ENCODE measurements around the gene AKAP13. TPM values are rescaled to one million over a fixed set of nuclear protein-coding genes. Genes with fewer than 3 reads are reported as not detected.

AKAP13 gene
- polyA plus RNA-seq, 2 of the 4 experiments (the other 2 are of a cell fraction), result 20.4 to 28.8 TPM

GRCh38 chr15:85530079-85530478 lies 149.7 kb downstream of the AKAP13 start:
- FAIRE-seq (no peak), DNase-seq (ENCODE audit: low read depth in 1 of 2, low spot score in 1 of 2) (no peak), ATAC-seq (no peak)
- peaks cover 6% of the 10 kb centered on the region; the same call in 1 of the 3 replicates for H3K4me1 ChIP-seq
- H3K4me2 ChIP-seq, result no peak overlapping the region
- H3K4me3 ChIP-seq, result no peak overlapping the region
- ChIA-PET CTCF (no interaction called here), POLR2A (no interaction called here)
- TF ChIP-seq KDM5A (IDR thresholded peaks at IDR 0.05), result no peak
- TF ChIP-seq HOXB13 (CRISPR knock-in tag; IDR thresholded peaks at IDR 0.05; ENCODE audit: low read depth), result no peak
- TF ChIP-seq ZSCAN20 (CRISPR knock-in tag; IDR thresholded peaks at IDR 0.05), result no peak
- TF ChIP-seq KDM1A (IDR thresholded peaks at IDR 0.05; ENCODE audit: low read depth), result no peak
- no peak for TF ChIP-seq POLR2A (IDR thresholded peaks at IDR 0.05; ENCODE audit: low read length)
- no peak for TF ChIP-seq MAFK (IDR thresholded peaks at IDR 0.05; ENCODE audit: partially characterized antibody)
- TF ChIP-seq ZNF302 (CRISPR knock-in tag; IDR thresholded peaks at IDR 0.05), result no peak
- no peak for TF ChIP-seq ZC3H11A (IDR thresholded peaks at IDR 0.05)
- TF ChIP-seq HES2 (IDR thresholded peaks at IDR 0.05), result no peak
- no peak for TF ChIP-seq BCL3 (IDR thresholded peaks at IDR 0.05)
- no peak for TF ChIP-seq PBX3 (IDR thresholded peaks at IDR 0.05)
- TF ChIP-seq FOSB (CRISPR knock-in tag; IDR thresholded peaks at IDR 0.05), result no peak
- TF ChIP-seq BHLHE40 (IDR thresholded peaks at IDR 0.05; ENCODE audit: low read depth, low read length), result no peak
- TF ChIP-seq GATA3 (IDR thresholded peaks at IDR 0.05; ENCODE audit: borderline replicate concordance), result no peak
- no peak for TF ChIP-seq CEBPB (IDR thresholded peaks at IDR 0.05)
- TF ChIP-seq TFCP2L1 (CRISPR knock-in tag; IDR thresholded peaks at IDR 0.05), result no peak
- no peak for TF ChIP-seq CBX2 (IDR thresholded peaks at IDR 0.05; ENCODE audit: borderline replicate concordance, low read depth)
- no peak for TF ChIP-seq CHD4 (IDR thresholded peaks at IDR 0.05; ENCODE audit: borderline replicate concordance)
- TF ChIP-seq ESRRA (IDR thresholded peaks at IDR 0.05; ENCODE audit: borderline replicate concordance, low read length), result no peak
- no peak overlapping the region for H3K27ac ChIP-seq
- WGBS (ENCODE audit: missing lambda C conversion rate), result 66% methylated on average over 7 of the region's 7 CpGs
- no peaks in the 10 kb centered on the region for H3K9me3 ChIP-seq

GRCh38 chr15:85531083-85531482 lies 150.7 kb downstream of the AKAP13 start:
- ATAC-seq, result no peak

More at GRCh38 chr15:85531083-85531482, 150.7 kb downstream of the AKAP13 start:
- Histone ChIP-seq H3K9me3 (no peaks in the 10 kb centered on the region), H3K4me1 (no peaks in the 10 kb centered on the region; the same call in 2 of the 3 replicates), H3K27ac (no peak overlapping the region), H3K4me3 (no peak overlapping the region), H3K4me2 (no peak overlapping the region)
- DNase-seq (ENCODE audit: low read depth in 1 of 2, low spot score in 1 of 2) (no peak), FAIRE-seq (no peak)
- TF ChIP-seq ZSCAN20 (CRISPR knock-in tag; IDR thresholded peaks at IDR 0.05), result no peak
- TF ChIP-seq CBX8 (IDR thresholded peaks at IDR 0.05), result no peak
- no peak for TF ChIP-seq RNF2 (IDR thresholded peaks at IDR 0.05; ENCODE audit: borderline replicate concordance, low read depth)
- no peak for TF ChIP-seq JUN (IDR thresholded peaks at IDR 0.05)
- TF ChIP-seq ZC3H11A (IDR thresholded peaks at IDR 0.05), result no peak
- no peak for TF ChIP-seq MYC (IDR thresholded peaks at IDR 0.05; ENCODE audit: borderline replicate concordance, low read length)
- no peak for TF ChIP-seq RCOR1 (IDR thresholded peaks at IDR 0.05; ENCODE audit: low read depth, low read length)
- no peak for TF ChIP-seq TP53 (CRISPR knock-in tag; IDR thresholded peaks at IDR 0.05)
- no peak for TF ChIP-seq MAZ (IDR thresholded peaks at IDR 0.05; ENCODE audit: borderline replicate concordance, low read depth, low read length)
- TF ChIP-seq TFCP2L1 (CRISPR knock-in tag; IDR thresholded peaks at IDR 0.05), result no peak
- no peak for TF ChIP-seq ATOH8 (CRISPR knock-in tag; IDR thresholded peaks at IDR 0.05; ENCODE audit: low read depth)
- TF ChIP-seq ZFP36 (IDR thresholded peaks at IDR 0.05; ENCODE audit: borderline replicate concordance, partially characterized antibody), result no peak
- no peak for TF ChIP-seq GATA3 (IDR thresholded peaks at IDR 0.05; ENCODE audit: borderline replicate concordance)
- ChIA-PET POLR2A (no interaction called here), CTCF (interaction anchor here (1.4 to 2.8 kb wide), 3 partner anchors 8 to 200 kb away, joined by 3 to 9 read pairs (median 4); no protein-coding TSS in a partner anchor)
- 93% methylated on average over 4 of the region's 4 CpGs for WGBS (ENCODE audit: missing lambda C conversion rate)
